HCT116 (cell line): ENCODE measurements around the gene SLC29A1. TPM values are rescaled to one million over a fixed set of nuclear protein-coding genes. Genes with fewer than 3 reads are reported as not detected.

ENCODE experiments used
- ATAC-seq: fragments of 200-7000 bp; cut with Tn5 transposase; 2 replicates; pipeline ENCODE4 v1.9.1; 2020; ENCODE audit warnings: mild to moderate bottlenecking, moderate library complexity
- BruUV-seq: library from RNA; stranded (reverse); fragments of 400-500 nt; replicated peaks from 2 replicates; lab custom pipeline; 2021; lab: Mats Ljungman, UMichigan
- CTCF ChIA-PET: fragments of 300-600 bp; sonication (Branson Sonifier 250); formaldehyde crosslinking; loops from one replicate; lab custom pipeline; 2021; ENCODE audit warnings: antibody characterized with exemption; lab: Charles Lee
- POLR2A ChIA-PET: fragments of 300-600, 350-600 bp; sonication (Branson Sonifier 250); formaldehyde crosslinking; loops from one replicate; lab custom pipeline; 2021; ENCODE audit warnings: antibody characterized with exemption; lab: Charles Lee
- RAD21 ChIA-PET, 2 experiments: fragments of 300-600 bp; sonication (Branson Sonifier 250); formaldehyde crosslinking; loops; one replicate each; lab custom pipeline; 2023; ENCODE audit warnings: low total read pairs in 2 of 2; ENCODE audit not compliant: uncharacterized antibody in 2 of 2, unreplicated experiment in 2 of 2, low non-redundant PET in 1 of 2; lab: Charles Lee
- DNase-seq: peaks from one replicate; pipeline ENCODE4 v3.0.0-alpha.2; 2010; ENCODE audit warnings: low read depth, low spot score
- H2AFZ ChIP-seq: fragments of 200-600 bp; shearing (Covaris generic), sonication (generic); 2 replicates; pipeline ENCODE4 v1.6.1; 2017; ENCODE audit warnings: low read depth, mixed run types, mixed read lengths, antibody characterized with exemption, low read length; ENCODE audit not compliant: poor library complexity, severe bottlenecking
- H3K27ac ChIP-seq: 2 replicates; pipeline ENCODE4 v1.5.1; 2012; ENCODE audit warnings: low read depth, low read length
- H3K27me3 ChIP-seq: fragments of 200-600 bp; sonication (generic); 2 replicates; pipeline ENCODE4 v1.6.1; 2016; ENCODE audit warnings: mixed run types, low read length, mixed read lengths; ENCODE audit not compliant: insufficient read depth
- H3K36me3 ChIP-seq, 2 experiments: fragments of 200-500 bp in 1 of 2; fragments of 200-600 bp in 1 of 2; sonication (Bioruptor generic) in 1 of 2; sonication (generic) in 1 of 2; 2 replicates each; pipeline versions ENCODE4 v1.5.1 to v1.6.1; 2014 to 2016; ENCODE audit warnings: low read length in 2 of 2, inconsistent platforms in 1 of 2, mixed read lengths in 1 of 2, mixed run types in 1 of 2; ENCODE audit not compliant: insufficient read depth in 2 of 2, control insufficient read depth in 1 of 2
- H3K4me1 ChIP-seq, 2 experiments: fragments of 200-600 bp in 1 of 2; sonication (generic) in 1 of 2; 2 replicates each; pipeline versions ENCODE4 v1.5.1 to v1.6.1; 2012 to 2017; ENCODE audit warnings: low read length in 2 of 2, inconsistent platforms in 1 of 2, mild to moderate bottlenecking in 1 of 2, mixed read lengths in 1 of 2, mixed run types in 1 of 2, moderate library complexity in 1 of 2; ENCODE audit not compliant: insufficient read depth in 2 of 2, control insufficient read depth in 1 of 2
- H3K4me2 ChIP-seq: fragments of 200-600 bp; sonication (generic); 2 replicates; pipeline ENCODE4 v1.6.1; 2017; ENCODE audit warnings: mixed run types, low read length, mixed read lengths
- H3K4me3 ChIP-seq, 2 experiments: fragments of 200-600 bp in 1 of 2; sonication (generic) in 1 of 2; replicated peaks in 1 of 2; 2 replicates each; pipeline ENCODE4 v1.5.1; 2011 to 2016; ENCODE audit warnings: low read length in 2 of 2, control low read depth in 1 of 2, low read depth in 1 of 2, mild to moderate bottlenecking in 1 of 2, mixed read lengths in 1 of 2, mixed run types in 1 of 2
- H3K79me2 ChIP-seq: fragments of 200-600 bp; sonication (generic); 2 replicates; pipeline ENCODE4 v1.6.1; 2017; ENCODE audit warnings: mild to moderate bottlenecking, mixed run types, low read length, moderate library complexity, mixed read lengths; ENCODE audit not compliant: insufficient read depth
- H3K9ac ChIP-seq: fragments of 200-600 bp; sonication (generic); 2 replicates; pipeline ENCODE4 v1.6.1; 2016; ENCODE audit warnings: low read length, mixed read lengths
- H3K9me2 ChIP-seq: fragments of 200-600 bp; sonication (generic), shearing (Covaris generic); 2 replicates; pipeline ENCODE4 v1.6.1; 2017; ENCODE audit warnings: mixed run types, mild to moderate bottlenecking, moderate library complexity; ENCODE audit not compliant: insufficient read depth
- H3K9me3 ChIP-seq, 2 experiments: fragments of 200-500 bp in 1 of 2; fragments of 200-600 bp in 1 of 2; sonication (Bioruptor generic) in 1 of 2; sonication (generic) in 1 of 2; 2 replicates each; pipeline ENCODE4 v1.6.1; 2014 to 2017; ENCODE audit warnings: low read length in 2 of 2, mixed read lengths in 2 of 2, inconsistent platforms in 1 of 2, low read depth in 1 of 2, mild to moderate bottlenecking in 1 of 2, mixed run types in 1 of 2, moderate library complexity in 1 of 2; ENCODE audit not compliant: control insufficient read depth in 1 of 2, insufficient read depth in 1 of 2
- H4K20me1 ChIP-seq: fragments of 200-600 bp; sonication (generic), shearing (Covaris generic); 2 replicates; pipeline ENCODE4 v1.6.1; 2017; ENCODE audit warnings: mixed run types, mild to moderate bottlenecking, moderate library complexity; ENCODE audit not compliant: insufficient read depth
- ATF3 ChIP-seq: IDR thresholded peaks from 2 replicates; pipeline ENCODE4 v1.6.1; 2012
- CTCF ChIP-seq, 3 experiments: fragments of 200-600 bp in 1 of 3; sonication (generic) in 1 of 3; IDR thresholded peaks in 2 of 3; conservative IDR thresholded peaks in 1 of 3; 2 replicates each; pipeline ENCODE4 v1.5.1; 2012 to 2017; ENCODE audit warnings: low read depth in 2 of 3, low read length in 2 of 3, antibody characterized with exemption in 1 of 3, borderline replicate concordance in 1 of 3, control low read depth in 1 of 3, mild to moderate bottlenecking in 1 of 3, mixed read lengths in 1 of 3, mixed run types in 1 of 3, moderate library complexity in 1 of 3; ENCODE audit not compliant: insufficient read depth in 1 of 3
- ELF1 ChIP-seq: IDR thresholded peaks from 2 replicates; pipeline ENCODE4 v1.6.1; 2012; ENCODE audit warnings: low read depth, borderline replicate concordance
- FOSL1 ChIP-seq: IDR thresholded peaks from 2 replicates; pipeline ENCODE4 v1.6.1; 2012; ENCODE audit warnings: low read depth
- POLR2AphosphoS5 ChIP-seq: IDR thresholded peaks from 2 replicates; pipeline ENCODE4 v1.6.1; 2011; ENCODE audit warnings: mild to moderate bottlenecking, low read depth, low read length, moderate library complexity
- SP1 ChIP-seq: IDR thresholded peaks from 2 replicates; pipeline ENCODE4 v1.6.1; 2012; ENCODE audit warnings: low read depth
- TCF7L2 ChIP-seq: IDR thresholded peaks from 2 replicates; pipeline ENCODE4 v1.7.0; 2011; ENCODE audit warnings: borderline replicate concordance, inconsistent platforms; ENCODE audit not compliant: insufficient read depth, insufficient read length; ENCODE audit errors: extremely low read depth
- YY1 ChIP-seq: IDR thresholded peaks from 2 replicates; pipeline ENCODE4 v1.6.1; 2011; ENCODE audit warnings: low read length, low read depth, moderate library complexity, mild to moderate bottlenecking; ENCODE audit not compliant: insufficient replicate concordance; ENCODE audit errors: extremely low read depth
- intact Hi-C: fragments of 100-400 bp; cut with micrococcal nuclease; formaldehyde crosslinking; loops from 2 replicates; pipeline ENCODE4 v1.10.0; 2022
- total RNA-seq: library from RNA; stranded (reverse); gene quantifications from one replicate; pipeline ENCODE4 v1.2.1, GENCODE V29; 2021; ENCODE audit not compliant: unreplicated experiment

The SLC29A1 gene
- total RNA-seq, 1 experiment from 2014 or later, result 67.6 TPM

- ChIA-PET POLR2A (no interaction called here), CTCF (interaction anchor here (0.6 to 2.2 kb wide), 3 partner anchors 11 to 157 kb away, joined by 3 to 7 read pairs (median 6); no protein-coding TSS in a partner anchor), RAD21 (no interaction called here)
- no peaks in the 10 kb centered on the region for H3K27me3 ChIP-seq
- no peak overlapping the region for H3K4me2 ChIP-seq
- DNase-seq, result no peak
- H4K20me1 ChIP-seq, result peaks cover 58% of the 10 kb centered on the region; the same call in 1 of the 2 replicates
- peaks cover 6 to 36% of the 10 kb centered on the region in 2 experiments for H3K4me1 ChIP-seq
- H2AFZ ChIP-seq, result no peak overlapping the region
- no peaks in the 10 kb centered on the region for H3K9me2 ChIP-seq
- peaks cover 50 to 57% of the 10 kb centered on the region in 2 experiments for H3K36me3 ChIP-seq
- BruUV-seq, result TSS peak; percentile 4
- TF ChIP-seq YY1 (no peak), TCF7L2 (no peak), POLR2AphosphoS5 (peak; percentile 9; the same call in 1 of the 2 replicates), SP1 (no peak), FOSL1 (no peak), ELF1 (no peak), ATF3 (no peak), CTCF (IDR thresholded peaks at IDR 0.05 in 2 of 3, conservative IDR thresholded peaks at IDR 0.05 in 1 of 3; ENCODE audit: borderline replicate concordance in 1 of 3, insufficient read depth in 1 of 3, low read depth in 2 of 3, low read length in 2 of 3) (peak in 2 of 3 experiments; percentile 57 to 60; a peak in 4 of 6 replicates)
- no peak overlapping the region; the same call in 1 of the 2 replicates for H3K27ac ChIP-seq
- no peak overlapping the region for H3K9ac ChIP-seq
- H3K9me3 ChIP-seq, result no peaks in the 10 kb centered on the region
- intact Hi-C loops, result loop anchor here (5.0 kb wide), 1 partner anchor 156 kb away; no protein-coding TSS in a partner anchor
- H3K79me2 ChIP-seq, result peaks cover 59% of the 10 kb centered on the region
- no peak overlapping the region for H3K4me3 ChIP-seq
- ATAC-seq, result peak; percentile 22
These were observed 30.1 kb downstream of the SLC29A1 start for GRCh38 chr6:44253307-44254101.
